Motor neuron (in vitro differentiated cells): Measurements from ENCODE around the gene SLC26A6. TPM values are rescaled to one million over a fixed set of nuclear protein-coding genes. Genes with fewer than 3 reads are reported as not detected.

Experiments used
- ATAC-seq, 8 experiments: fragments of 200-7000 bp; cut with Tn5 transposase; replicated peaks in 6 of 8; 2 replicates each; pipeline ENCODE4 v1.8.0; 2021; ENCODE audit warnings: mild to moderate bottlenecking in 8 of 8, moderate library complexity in 8 of 8
- H3K27ac ChIP-seq, 2 donors: fragments of 250-450 bp; sonication (Bioruptor Pico); 2 replicates each; pipeline ENCODE4 v1.9.0; 2021; ENCODE audit warnings: antibody characterized with exemption in 2 of 2, mild to moderate bottlenecking in 2 of 2, moderate library complexity in 1 of 2
- H3K4me1 ChIP-seq, 2 donors: fragments of 250-450 bp; sonication (Bioruptor Pico); replicated peaks in 1 of 2; 2 replicates each; pipeline ENCODE4 v1.6.1; 2021; ENCODE audit warnings: antibody characterized with exemption in 2 of 2, mild to moderate bottlenecking in 2 of 2, moderate library complexity in 1 of 2
- H3K4me3 ChIP-seq, 5 donors: fragments of 250-450 bp; sonication (Bioruptor Pico); 2 replicates each; pipeline ENCODE4 v1.9.0; 2021; ENCODE audit warnings: antibody characterized with exemption in 5 of 5, mild to moderate bottlenecking in 5 of 5, moderate library complexity in 4 of 5
- WGBS, 10 experiments: fragments of 450-650 bp; shearing (Covaris generic); methylation state at CpG; one replicate each; pipeline ENCODE4 v1.0.0; 2022; 5-methylcytosine and 5-hydroxymethylcytosine counted together
- in situ Hi-C, 9 experiments: fragments of 400-800 bp; cut with MboI; loops; one replicate each; pipeline ENCODE4 v1.15.0; 2021; ENCODE audit warnings: low sequenced_read_pairs in 9 of 9, low pct_unique_long_range_greater_than_20kb in 2 of 9; ENCODE audit not compliant: unreplicated experiment in 9 of 9
- total RNA-seq, 8 experiments: library from RNA; unstranded; fragments of 300-600 nt; gene quantifications; 2 replicates each; pipeline versions ENCODE4 v1.2.3 to v1.2.4, GENCODE V29; 2022

SLC26A6 gene
- total RNA-seq, 8 experiments from 2014 or later, result 7.1 to 27.0 (median 10.1) TPM

DNA sequence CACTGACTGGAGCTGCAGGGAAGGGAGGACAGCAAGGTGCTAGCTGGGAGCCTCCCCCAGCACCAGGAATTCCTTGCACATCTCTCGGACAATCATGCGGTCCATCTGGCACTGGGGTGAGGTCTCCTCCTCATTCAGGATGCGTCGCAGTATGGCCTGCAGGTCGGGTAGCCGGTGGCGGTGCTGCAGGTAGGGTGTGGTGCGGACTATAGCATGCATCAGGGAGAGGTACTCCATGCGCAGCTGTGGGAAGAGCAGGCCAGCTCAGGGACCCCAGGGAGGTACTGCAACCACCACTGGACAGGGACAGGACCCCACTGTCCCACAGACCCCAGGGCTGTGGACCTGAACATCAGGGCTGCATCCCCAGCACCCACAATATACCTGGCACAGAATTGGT is 39.2 kb upstream of the SLC26A6 start:
- 80 to 96% (median 89%) methylated on average over 2 to 4 of the region's 9 CpGs; no CpG with 5 or more reads in 6 of the 10 experiments for WGBS, 10 experiments
- H3K27ac ChIP-seq, result no peak overlapping the region
- peak in 4 of 8 experiments; percentile 17 to 24 (median 20) for ATAC-seq
- in situ Hi-C loops, result no loop called here
- H3K4me3 ChIP-seq, result no peak overlapping the region
- no peaks in the 10 kb centered on the region for H3K4me1 ChIP-seq

DNA sequence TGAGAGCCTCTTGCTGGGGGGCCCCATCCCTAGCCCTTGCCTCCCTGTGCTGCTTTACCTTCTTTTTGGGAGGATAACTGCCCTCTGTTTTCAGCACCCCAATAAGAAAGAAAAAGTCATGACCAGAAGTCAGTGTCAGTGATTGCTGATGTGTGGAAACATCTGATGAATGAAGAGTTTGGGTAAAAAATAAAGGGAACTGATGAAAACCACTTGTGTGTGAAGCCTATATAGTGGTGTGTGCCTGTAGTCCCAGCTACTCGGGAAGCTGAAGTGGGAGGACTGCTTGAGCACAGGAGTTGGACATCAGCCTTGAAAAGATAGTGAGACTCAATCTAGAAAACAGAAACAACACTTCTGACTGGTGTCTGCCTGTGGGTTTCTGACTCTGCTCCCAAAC is 37.3 kb upstream of the SLC26A6 start:
- H3K4me1 ChIP-seq, result no peaks in the 10 kb centered on the region

DNA sequence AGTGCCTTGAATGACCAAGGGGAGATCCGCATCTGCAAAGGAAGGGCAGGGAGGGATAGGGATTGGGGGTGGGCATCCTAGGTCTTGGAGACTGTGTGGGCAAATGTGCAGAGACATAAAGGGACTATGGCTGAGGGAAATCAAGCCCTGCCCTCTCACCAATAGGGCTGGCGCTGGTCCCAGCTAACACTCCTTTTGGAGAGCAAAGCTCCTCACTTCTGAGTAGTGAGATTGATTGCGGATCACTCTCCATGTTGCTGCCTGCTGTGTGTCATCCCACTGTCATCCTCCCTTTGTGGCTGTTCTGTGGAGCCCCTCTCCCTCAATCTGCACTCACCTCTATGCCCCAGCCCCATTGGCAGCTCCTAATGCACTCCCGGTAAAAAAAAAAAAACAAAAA is 29.7 kb upstream of the SLC26A6 start:
- Histone ChIP-seq H3K4me1 (peaks cover 7 to 10% of the 10 kb centered on the region in 2 donors), H3K27ac (no peak overlapping the region), H3K4me3 (no peak overlapping the region)
- WGBS, 10 experiments, result 20 to 100% (median 86%) methylated on average over 1 to 2 of the region's 4 CpGs; no CpG with 5 or more reads in 6 of the 10 experiments
- in situ Hi-C loops, result no loop called here
- no peak for ATAC-seq

More for the DNA sequence above, 37.3 kb upstream of the SLC26A6 start:
- no peak for ATAC-seq
- no peak overlapping the region for H3K27ac ChIP-seq
- H3K4me3 ChIP-seq, result no peak overlapping the region
- WGBS, 10 experiments, result 0 to 89% (median 77%) methylated on average over 1 of the region's 1 CpG; no CpG with 5 or more reads in 7 of the 10 experiments
- in situ Hi-C loops, result no loop called here

DNA sequence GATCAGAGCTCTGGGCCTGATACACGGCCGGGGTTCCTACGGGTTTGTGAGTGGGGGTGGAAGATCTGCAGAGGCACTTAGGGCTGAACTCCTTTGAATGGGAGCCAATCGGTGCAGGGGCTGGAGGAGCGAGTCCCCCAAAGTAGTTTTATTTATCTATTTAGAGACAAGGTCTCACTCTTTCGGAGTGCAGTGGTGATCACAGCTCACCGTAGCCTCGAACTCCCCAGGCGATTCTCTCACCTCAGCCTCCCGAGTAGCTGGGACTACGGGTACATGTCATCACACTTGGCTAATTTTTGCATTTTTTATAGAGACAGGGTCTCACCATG is 29.0 kb upstream of the SLC26A6 start:
- Histone ChIP-seq H3K4me1 (peaks cover 7 to 10% of the 10 kb centered on the region in 2 donors), H3K27ac (peak overlapping the region in 1 of 2 donors; percentile 98), H3K4me3 (peak overlapping the region; percentile 51 to 83 (median 59))
- no peak for ATAC-seq
- WGBS, 10 experiments, result 0 to 100% (median 65%) methylated on average over 2 to 10 of the region's 11 CpGs; no CpG with 5 or more reads in 5 of the 10 experiments
- in situ Hi-C loops, result no loop called here

DNA sequence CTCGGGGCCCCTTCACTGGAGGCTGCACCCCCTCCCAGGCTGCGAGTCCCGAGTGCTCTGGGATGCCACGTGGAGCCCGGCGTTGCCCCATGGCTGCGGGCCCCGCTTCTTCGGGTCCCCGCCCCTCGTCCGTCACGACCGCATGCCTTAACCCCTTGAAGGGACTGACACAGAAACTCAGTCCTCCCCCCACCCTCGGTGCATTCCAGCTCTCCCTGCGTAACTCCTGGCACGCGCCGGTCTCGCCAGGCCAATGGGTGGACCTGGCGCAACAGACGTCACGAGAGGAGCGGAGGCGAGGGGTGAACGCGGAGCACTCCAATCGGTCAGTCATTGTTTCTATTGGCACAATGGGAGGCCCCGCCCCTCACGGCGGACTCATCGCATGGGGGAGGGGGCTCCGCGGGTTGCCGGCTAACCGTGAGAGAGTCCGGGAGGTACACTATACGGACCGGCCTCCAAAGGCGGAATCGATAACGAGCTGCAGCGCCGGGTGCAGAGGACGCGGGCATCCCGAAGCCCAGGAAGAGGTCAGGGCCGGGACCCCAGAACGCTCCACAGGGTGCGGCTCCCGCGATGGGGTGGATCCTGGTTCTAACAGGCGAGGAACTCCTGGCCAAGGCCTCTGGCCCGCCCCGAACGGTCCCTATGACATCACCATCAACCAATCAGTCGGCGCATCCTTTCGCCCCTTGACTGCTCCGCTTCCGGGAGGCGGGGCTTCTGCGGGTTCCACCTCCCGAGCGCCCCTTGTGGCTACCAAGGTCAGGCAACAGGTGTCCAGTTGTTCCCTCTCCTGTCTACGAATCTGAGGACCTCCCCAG is 28.4 kb upstream of the SLC26A6 start:
- ATAC-seq, result peak; percentile 81 to 88 (median 84)
- Histone ChIP-seq H3K4me1 (peaks cover 7 to 10% of the 10 kb centered on the region in 2 donors), H3K4me3 (peak overlapping the region; percentile 51 to 83 (median 59)), H3K27ac (peak overlapping the region; percentile 98)
- WGBS, 10 experiments, result 0 to 4% methylated on average over 1 to 5 of the region's 66 CpGs; no CpG with 5 or more reads in 8 of the 10 experiments
- in situ Hi-C loops, result no loop called here

DNA sequence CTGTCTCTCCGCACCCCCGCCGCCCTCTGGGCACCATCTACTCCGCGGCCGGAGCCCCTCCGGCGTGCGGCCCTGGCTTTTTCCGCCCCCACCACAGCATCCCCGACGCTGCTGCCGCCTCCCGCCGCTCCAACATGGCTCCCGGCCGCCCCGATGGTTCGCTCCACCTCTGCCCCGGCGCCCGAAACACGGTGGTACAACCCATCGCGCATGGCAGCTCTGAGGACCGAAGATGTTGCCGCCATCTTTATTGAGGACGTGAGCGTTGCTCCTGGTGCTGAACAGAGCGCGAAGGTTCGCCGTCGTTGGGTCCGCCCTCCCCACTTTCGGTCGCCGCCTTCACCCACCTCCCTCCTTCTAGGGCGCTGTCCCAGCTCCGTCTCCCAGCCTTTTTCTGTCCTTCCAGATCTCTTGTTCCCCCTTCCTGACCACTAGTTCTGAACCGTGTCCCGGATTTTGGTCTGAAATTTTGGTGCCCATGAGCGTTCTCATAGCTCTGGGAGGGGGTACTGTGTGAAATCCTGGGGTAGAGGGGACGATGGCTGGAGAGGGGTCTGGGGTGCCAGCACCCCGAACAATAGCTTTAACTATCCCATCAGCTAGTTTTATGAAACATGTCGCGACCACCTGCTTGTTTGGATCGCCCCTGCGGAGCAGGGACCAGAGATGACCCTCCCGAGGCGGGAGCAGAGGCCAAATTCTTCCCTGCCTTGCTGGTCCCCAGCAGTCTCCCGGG is 27.7 kb upstream of the SLC26A6 start, which contains the start of gene CELSR3:
Gene CELSR3 (minus strand): TSS at position 134 of the 736 bp plus-strand sequence. CDS start 252 bp downstream, outside the sequence.
- WGBS, 10 experiments, result 0 to 7% (median 1%) methylated on average over 1 to 14 of the region's 52 CpGs; no CpG with 5 or more reads in 6 of the 10 experiments
- H3K4me3 ChIP-seq, result peak within 1 kb of the TSS; percentile 51 to 83 (median 59)
- ATAC-seq, result peak; percentile 18 to 38 (median 28)
- peaks cover 11 to 15% of the 10 kb centered on the region in 2 donors for H3K4me1 ChIP-seq
- peak within 1 kb of the TSS; percentile 98 for H3K27ac ChIP-seq
- in situ Hi-C loops, result no loop called here

DNA sequence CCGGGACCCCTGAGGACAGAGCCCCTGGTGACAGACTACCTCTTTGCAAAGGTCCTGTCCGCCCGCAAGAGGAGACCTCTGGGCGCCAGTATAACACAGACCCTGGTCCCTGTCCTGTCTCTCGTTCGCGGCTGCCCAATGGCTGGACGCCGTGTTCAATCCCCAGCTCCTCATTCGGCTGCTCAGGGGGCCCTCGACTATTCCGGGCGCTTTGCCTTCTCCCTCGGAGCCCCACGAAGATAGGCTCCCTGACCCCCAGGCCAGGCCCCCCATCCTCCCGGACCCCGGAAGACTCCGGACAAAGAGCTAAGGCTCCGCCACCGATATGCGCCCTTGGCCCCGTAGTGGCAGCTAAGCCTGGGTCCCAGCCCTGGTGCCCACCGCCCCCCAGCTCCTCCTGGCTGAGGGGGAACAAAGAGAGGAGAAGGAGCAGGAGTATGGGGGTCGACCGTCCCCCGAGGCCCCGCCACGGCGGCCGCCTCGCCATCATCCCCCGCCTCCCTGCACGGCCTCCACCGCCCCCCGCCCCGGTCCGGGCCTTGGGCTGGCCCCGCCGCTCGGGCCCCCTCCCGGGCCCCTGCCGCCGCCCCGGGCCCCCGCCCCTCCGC is 27.0 kb upstream of the SLC26A6 start:
- 0% methylated on average over 1 to 2 of the region's 46 CpGs; no CpG with 5 or more reads in 8 of the 10 experiments for WGBS, 10 experiments
- ATAC-seq, result peak in 5 of 8 experiments; percentile 2 to 9 (median 4)
- H3K4me1 ChIP-seq, result peaks cover 15 to 21% of the 10 kb centered on the region in 2 donors
- in situ Hi-C loops, result no loop called here
- peak overlapping the region; percentile 98 for H3K27ac ChIP-seq
- peak overlapping the region; percentile 51 to 83 (median 59) for H3K4me3 ChIP-seq

DNA sequence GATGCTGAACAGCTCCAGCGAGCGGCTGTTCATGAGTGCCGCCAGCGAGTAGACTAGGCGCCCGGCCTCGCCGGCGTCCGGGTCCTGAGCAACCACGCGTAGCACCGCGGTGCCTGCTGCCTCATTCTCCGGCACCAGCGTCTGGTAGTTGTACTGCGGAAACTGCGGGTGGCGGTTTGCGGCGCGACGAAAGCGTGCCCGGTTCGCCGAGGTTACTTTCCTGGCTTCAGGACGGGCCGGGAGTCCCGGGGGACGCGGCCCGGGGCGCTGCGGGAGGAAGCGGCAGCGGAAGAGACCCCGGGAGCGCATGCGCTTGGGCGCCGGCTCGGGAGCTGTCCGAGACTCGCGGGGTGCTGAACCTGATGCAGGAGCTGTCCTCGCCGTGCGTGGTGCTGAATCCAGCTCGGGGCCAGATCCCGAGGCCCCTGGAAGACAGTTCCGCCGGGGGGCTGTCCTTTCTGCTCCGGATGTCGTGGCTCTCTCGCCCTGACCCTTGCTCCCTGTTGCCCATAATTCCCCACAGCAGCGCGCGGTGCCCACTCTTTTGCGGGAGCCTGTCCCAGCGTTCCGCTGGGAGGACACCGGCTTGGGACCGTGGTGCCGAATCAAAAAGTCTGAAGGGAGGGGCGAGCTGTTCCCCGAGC is 26.4 kb upstream of the SLC26A6 start:
- in situ Hi-C loops, result no loop called here
- WGBS, 10 experiments, result 0 to 12% (median 4%) methylated on average over 1 to 19 of the region's 67 CpGs; no CpG with 5 or more reads in 4 of the 10 experiments
- Histone ChIP-seq H3K4me1 (peaks cover 19 to 23% of the 10 kb centered on the region in 2 donors), H3K27ac (peak overlapping the region; percentile 98), H3K4me3 (peak overlapping the region; percentile 51 to 83 (median 59))
- ATAC-seq, result peak in 5 of 8 experiments; percentile 0 to 7 (median 2)

DNA sequence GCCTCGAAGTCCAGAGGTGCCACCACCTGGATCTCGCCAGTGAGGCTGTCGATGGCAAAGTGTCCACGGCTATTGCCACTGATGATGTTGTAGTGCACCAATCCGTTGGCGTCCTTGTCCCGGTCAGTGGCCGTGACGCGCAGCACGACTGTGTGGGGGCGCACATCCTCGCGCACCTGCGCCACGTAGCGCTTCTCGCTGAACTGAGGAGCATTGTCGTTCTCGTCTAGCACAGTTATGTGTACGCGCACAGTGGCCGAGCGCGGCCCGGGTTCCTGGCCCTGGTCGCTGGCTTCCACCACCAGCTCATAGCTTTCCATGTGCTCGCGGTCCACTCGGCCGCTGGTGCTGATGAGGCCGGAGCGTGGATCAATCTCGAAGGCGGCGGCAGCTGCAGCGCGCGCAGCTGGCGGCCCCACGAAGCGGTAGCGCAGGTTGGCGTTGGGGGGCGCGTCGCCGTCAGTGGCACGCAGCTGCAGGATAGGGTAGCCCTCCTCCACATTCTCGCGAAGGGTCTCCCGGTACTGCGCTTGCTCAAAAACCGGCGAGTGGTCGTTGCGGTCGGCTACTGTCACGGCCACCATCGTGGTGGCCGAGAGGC is 25.6 kb upstream of the SLC26A6 start:
- WGBS, 10 experiments, result 80 to 100% (median 87%) methylated on average over 5 to 23 of the region's 61 CpGs; no CpG with 5 or more reads in 5 of the 10 experiments
- H3K27ac ChIP-seq, result peak overlapping the region in 1 of 2 donors; percentile 98
- H3K4me1 ChIP-seq, result peaks cover 22 to 27% of the 10 kb centered on the region in 2 donors
- no peak for ATAC-seq
- in situ Hi-C loops, result no loop called here
- peak overlapping the region in 4 of 5 donors; percentile 51 to 83 (median 59) for H3K4me3 ChIP-seq

DNA sequence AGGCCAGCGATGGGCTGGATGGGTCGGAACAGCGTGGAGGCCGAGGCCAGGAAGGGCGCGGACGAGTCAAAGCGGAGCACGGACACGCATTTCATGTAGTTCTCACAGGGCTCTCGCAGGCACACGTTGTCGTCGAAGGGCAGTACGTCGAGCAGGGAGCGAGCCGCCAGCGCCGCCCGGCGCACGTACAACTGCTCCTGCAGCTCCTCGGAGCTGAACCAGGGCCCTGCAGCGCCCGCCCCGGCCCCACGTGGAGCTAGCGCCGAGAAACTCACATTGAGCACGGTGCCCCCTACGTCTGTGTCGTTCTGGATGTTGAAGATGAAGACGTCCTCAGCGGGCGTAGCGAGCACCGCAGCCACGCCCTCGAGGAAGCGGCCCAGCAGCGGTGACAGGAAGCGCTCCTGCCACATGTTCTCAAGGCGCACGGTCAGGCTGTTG is 21.6 kb upstream of the SLC26A6 start:
- no peak for ATAC-seq
- H3K4me3 ChIP-seq, result peak overlapping the region in 1 of 5 donors; percentile 43
- in situ Hi-C loops, result no loop called here
- peaks cover 20 to 25% of the 10 kb centered on the region in 2 donors for H3K4me1 ChIP-seq
- WGBS, 10 experiments, result 90 to 94% (median 93%) methylated on average over 5 to 29 of the region's 45 CpGs; no CpG with 5 or more reads in 7 of the 10 experiments
- peak overlapping the region; percentile 49 to 83 for H3K27ac ChIP-seq

DNA sequence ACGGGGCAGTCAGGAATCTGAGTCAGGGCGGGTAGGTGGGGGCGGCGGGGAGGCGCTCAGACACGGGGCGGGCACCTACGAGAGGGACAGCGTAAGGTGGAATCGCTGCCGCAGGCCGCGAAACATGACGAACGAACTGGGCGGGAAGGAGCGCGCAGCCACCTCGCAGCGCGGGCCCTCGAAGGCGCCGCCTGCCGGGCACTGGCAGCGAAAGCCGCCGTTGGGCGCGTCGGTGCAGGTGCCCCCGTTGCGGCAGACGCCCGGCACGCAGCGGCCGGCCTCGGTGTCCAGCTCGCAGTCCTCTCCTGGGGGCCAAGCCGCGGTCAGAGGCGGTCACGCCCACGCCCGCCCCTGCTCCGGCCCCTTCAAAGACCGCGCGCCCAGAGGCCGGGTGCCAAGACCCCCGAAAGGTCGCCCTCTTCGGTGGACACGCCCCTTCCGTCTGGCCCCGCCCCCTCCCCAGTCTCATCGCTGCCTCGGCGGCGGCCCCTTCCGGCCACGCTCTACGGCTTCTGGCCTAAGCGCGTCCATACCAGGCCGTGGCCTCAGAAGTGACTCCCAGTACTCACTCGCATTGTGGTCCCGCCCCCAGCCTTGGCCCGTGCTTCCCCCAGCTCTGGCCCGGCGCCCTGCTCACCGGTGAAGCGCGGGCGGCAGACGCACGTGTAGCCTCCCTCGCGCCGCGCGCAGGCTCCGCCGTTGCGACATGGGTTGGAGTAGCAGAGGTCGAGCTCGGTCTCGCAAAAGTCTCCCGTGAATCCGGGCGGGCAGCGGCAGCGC is 21.0 kb upstream of the SLC26A6 start:
- Histone ChIP-seq H3K27ac (peak overlapping the region; percentile 49 to 83), H3K4me1 (peaks cover 20 to 25% of the 10 kb centered on the region in 2 donors), H3K4me3 (peak overlapping the region; percentile 24 to 43 (median 31))
- in situ Hi-C loops, result no loop called here
- WGBS, 10 experiments, result 7 to 88% (median 75%) methylated on average over 2 to 18 of the region's 94 CpGs; no CpG with 5 or more reads in 6 of the 10 experiments
- peak; percentile 45 to 91 (median 80) for ATAC-seq
